ENCODE results near the gene TEAD4.

Gene TEAD4

DNA sequence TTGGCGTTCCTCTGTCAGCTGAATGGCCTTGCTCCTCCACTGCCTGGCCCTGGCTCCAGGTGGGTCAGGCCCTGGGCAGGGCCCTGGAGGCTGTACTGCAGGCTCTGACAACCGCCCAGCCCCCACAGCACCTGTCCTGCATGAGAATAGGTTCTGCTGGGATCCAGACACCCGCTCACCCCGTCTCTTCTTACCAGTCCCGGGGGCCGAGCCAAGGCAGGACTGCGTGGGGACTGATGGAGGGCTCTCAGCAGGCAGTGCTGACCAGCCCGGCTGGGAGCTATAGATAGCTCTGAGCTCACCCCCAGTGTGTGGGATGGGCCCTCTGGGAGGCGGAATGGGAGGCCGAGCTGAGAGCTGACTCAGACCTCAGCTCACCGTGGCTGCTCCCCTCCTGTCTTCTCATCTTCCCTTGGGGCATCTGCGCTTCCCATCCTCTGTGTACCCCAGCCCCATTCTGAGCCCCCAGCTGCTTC lies 39.6 kb downstream of the TEAD4 start:
- no peaks in the 10 kb centered on the region for H3K9me3 ChIP-seq (ENCODE audit: insufficient read depth, low read length, severe bottlenecking)
- H4K20me1 ChIP-seq (ENCODE audit: insufficient read depth, low read length) = no peaks in the 10 kb centered on the region; the same call in 1 of the 2 replicates
- no peaks in the 10 kb centered on the region for H3K36me3 ChIP-seq (ENCODE audit: insufficient read depth, low read length)
- no peak overlapping the region for H3K27ac ChIP-seq (ENCODE audit: low read length)
- no peak overlapping the region for H3K4me3 ChIP-seq (ENCODE audit: low read depth in 1 of 2, low read length in 2 of 2)
- H3K4me1 ChIP-seq (ENCODE audit: insufficient read depth, low read length) = no peaks in the 10 kb centered on the region
- no peaks in the 10 kb centered on the region for H3K79me2 ChIP-seq (ENCODE audit: insufficient read depth, low read length)
- no peak overlapping the region for H2AFZ ChIP-seq (ENCODE audit: low read depth, low read length)
- ATAC-seq (ENCODE audit: insufficient read depth, low read depth) (no peak), DNase-seq (no peak)
- TF ChIP-seq EZH2 (IDR thresholded peaks at IDR 0.05; ENCODE audit: borderline replicate concordance, low read depth, low read length, severe bottlenecking) = no peak
- TF ChIP-seq, protein P1, sequence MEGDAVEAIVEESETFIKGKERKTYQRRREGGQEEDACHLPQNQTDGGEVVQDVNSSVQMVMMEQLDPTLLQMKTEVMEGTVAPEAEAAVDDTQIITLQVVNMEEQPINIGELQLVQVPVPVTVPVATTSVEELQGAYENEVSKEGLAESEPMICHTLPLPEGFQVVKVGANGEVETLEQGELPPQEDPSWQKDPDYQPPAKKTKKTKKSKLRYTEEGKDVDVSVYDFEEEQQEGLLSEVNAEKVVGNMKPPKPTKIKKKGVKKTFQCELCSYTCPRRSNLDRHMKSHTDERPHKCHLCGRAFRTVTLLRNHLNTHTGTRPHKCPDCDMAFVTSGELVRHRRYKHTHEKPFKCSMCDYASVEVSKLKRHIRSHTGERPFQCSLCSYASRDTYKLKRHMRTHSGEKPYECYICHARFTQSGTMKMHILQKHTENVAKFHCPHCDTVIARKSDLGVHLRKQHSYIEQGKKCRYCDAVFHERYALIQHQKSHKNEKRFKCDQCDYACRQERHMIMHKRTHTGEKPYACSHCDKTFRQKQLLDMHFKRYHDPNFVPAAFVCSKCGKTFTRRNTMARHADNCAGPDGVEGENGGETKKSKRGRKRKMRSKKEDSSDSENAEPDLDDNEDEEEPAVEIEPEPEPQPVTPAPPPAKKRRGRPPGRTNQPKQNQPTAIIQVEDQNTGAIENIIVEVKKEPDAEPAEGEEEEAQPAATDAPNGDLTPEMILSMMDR (IDR thresholded peaks at IDR 0.05; ENCODE audit: borderline replicate concordance, extremely low read depth, low read length, poor library complexity, severe bottlenecking) = no peak
- no peak overlapping the region for H3K9ac ChIP-seq (ENCODE audit: low read depth, low read length)
- no peak overlapping the region for H3K4me2 ChIP-seq (ENCODE audit: insufficient read depth, low read length)
- peaks cover 11% of the 10 kb centered on the region for H3K27me3 ChIP-seq (ENCODE audit: insufficient read depth, low read length, poor library complexity)

DNA sequence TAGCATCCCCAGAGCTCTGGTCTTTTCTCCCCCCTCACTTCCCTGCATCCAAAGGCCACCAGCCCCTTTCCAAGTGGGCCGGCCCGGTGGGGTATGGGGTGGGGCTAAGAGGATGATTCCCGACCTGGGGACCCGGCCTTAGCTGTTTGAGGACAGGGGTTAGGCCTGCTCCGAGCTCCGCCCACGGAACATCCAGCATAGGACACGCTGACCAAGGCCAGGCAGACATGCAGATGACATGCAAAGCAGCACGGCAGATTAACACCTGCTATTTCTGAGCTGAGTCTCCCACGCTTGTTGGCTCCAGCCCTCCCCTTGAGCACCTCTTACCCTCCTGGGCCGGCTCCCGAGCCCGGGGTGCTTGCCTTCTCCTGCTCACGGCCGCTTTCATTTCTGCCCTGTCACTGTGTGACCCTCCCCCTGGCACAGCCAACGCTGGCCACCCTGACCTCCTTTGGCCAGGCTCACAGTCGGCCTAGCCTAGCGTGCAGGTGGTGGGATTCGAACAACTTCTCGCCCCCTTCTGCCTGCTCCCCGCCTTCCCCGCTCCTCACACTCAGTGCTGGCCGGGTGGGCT lies 40.2 kb downstream of the TEAD4 start:
- DNase-seq = no peak
- Histone ChIP-seq H3K27ac (ENCODE audit: low read length) (no peak overlapping the region), H3K4me2 (ENCODE audit: insufficient read depth, low read length) (no peak overlapping the region), H3K4me3 (ENCODE audit: low read depth in 1 of 2, low read length in 2 of 2) (no peak overlapping the region), H3K9me3 (ENCODE audit: insufficient read depth, low read length, severe bottlenecking) (no peaks in the 10 kb centered on the region), H4K20me1 (ENCODE audit: insufficient read depth, low read length) (no peaks in the 10 kb centered on the region; the same call in 1 of the 2 replicates), H3K9ac (ENCODE audit: low read depth, low read length) (no peak overlapping the region), H2AFZ (ENCODE audit: low read depth, low read length) (no peak overlapping the region), H3K4me1 (ENCODE audit: insufficient read depth, low read length) (no peaks in the 10 kb centered on the region), H3K36me3 (ENCODE audit: insufficient read depth, low read length) (no peaks in the 10 kb centered on the region), H3K79me2 (ENCODE audit: insufficient read depth, low read length) (no peaks in the 10 kb centered on the region), H3K27me3 (ENCODE audit: insufficient read depth, low read length, poor library complexity) (peaks cover 11% of the 10 kb centered on the region)
- TF ChIP-seq EZH2 (IDR thresholded peaks at IDR 0.05; ENCODE audit: borderline replicate concordance, low read depth, low read length, severe bottlenecking) = no peak
- TF ChIP-seq, protein P1 (IDR thresholded peaks at IDR 0.05; ENCODE audit: borderline replicate concordance, extremely low read depth, low read length, poor library complexity, severe bottlenecking) = no peak
- no peak for ATAC-seq (ENCODE audit: insufficient read depth, low read depth)

DNA sequence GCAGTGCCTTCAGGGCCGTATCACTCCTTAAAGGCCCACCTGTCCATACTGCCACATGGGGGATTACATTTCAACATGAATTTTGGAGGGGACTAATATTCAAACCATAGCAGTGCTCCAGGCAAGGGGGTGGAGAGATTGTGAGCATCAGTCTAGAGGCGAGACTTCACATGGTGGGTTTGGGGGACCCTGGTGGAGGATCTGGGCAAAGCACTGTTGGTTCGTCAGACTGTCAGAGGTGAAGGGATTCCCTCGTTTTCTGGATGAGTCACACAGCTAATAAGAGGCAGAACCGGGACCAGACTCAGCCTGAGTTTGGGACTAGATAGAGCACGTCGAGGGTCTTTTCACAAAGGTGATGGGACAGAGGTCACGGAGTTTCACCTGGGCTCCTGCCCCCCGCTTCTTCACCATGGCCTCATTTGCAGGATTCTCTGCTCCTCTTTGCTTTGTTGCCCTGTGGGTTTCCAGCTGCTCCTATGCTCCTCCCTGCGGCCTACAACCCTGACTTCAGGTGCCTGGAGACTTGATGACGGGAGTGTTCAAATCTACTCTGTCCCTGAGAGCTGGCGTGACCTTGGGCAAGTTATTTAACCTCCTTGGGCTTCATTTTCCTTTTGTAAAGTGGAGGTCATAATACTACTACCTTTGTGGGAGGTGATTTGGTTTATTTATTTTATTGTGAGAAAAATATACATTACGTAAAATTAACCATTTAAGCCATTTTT lies 41.5 kb downstream of the TEAD4 start:
- Histone ChIP-seq H3K27ac (ENCODE audit: low read length) (no peak overlapping the region), H4K20me1 (ENCODE audit: insufficient read depth, low read length) (no peaks in the 10 kb centered on the region; the same call in 1 of the 2 replicates), H3K27me3 (ENCODE audit: insufficient read depth, low read length, poor library complexity) (peaks cover 14% of the 10 kb centered on the region), H3K36me3 (ENCODE audit: insufficient read depth, low read length) (no peaks in the 10 kb centered on the region), H3K9ac (ENCODE audit: low read depth, low read length) (no peak overlapping the region), H3K9me3 (ENCODE audit: insufficient read depth, low read length, severe bottlenecking) (no peaks in the 10 kb centered on the region), H3K79me2 (ENCODE audit: insufficient read depth, low read length) (no peaks in the 10 kb centered on the region), H3K4me2 (ENCODE audit: insufficient read depth, low read length) (no peak overlapping the region), H3K4me1 (ENCODE audit: insufficient read depth, low read length) (no peaks in the 10 kb centered on the region), H3K4me3 (ENCODE audit: low read depth in 1 of 2, low read length in 2 of 2) (no peak overlapping the region), H2AFZ (ENCODE audit: low read depth, low read length) (no peak overlapping the region)
- DNase-seq (no peak), ATAC-seq (ENCODE audit: insufficient read depth, low read depth) (peak; percentile 27; the same call in 1 of the 3 replicates)
- TF ChIP-seq, protein P1 (IDR thresholded peaks at IDR 0.05; ENCODE audit: borderline replicate concordance, extremely low read depth, low read length, poor library complexity, severe bottlenecking) = peak; percentile 24
- no peak for TF ChIP-seq EZH2 (IDR thresholded peaks at IDR 0.05; ENCODE audit: borderline replicate concordance, low read depth, low read length, severe bottlenecking)
